Measurements from ENCODE around the gene TGFBR3L.

TGFBR3L gene

DNA sequence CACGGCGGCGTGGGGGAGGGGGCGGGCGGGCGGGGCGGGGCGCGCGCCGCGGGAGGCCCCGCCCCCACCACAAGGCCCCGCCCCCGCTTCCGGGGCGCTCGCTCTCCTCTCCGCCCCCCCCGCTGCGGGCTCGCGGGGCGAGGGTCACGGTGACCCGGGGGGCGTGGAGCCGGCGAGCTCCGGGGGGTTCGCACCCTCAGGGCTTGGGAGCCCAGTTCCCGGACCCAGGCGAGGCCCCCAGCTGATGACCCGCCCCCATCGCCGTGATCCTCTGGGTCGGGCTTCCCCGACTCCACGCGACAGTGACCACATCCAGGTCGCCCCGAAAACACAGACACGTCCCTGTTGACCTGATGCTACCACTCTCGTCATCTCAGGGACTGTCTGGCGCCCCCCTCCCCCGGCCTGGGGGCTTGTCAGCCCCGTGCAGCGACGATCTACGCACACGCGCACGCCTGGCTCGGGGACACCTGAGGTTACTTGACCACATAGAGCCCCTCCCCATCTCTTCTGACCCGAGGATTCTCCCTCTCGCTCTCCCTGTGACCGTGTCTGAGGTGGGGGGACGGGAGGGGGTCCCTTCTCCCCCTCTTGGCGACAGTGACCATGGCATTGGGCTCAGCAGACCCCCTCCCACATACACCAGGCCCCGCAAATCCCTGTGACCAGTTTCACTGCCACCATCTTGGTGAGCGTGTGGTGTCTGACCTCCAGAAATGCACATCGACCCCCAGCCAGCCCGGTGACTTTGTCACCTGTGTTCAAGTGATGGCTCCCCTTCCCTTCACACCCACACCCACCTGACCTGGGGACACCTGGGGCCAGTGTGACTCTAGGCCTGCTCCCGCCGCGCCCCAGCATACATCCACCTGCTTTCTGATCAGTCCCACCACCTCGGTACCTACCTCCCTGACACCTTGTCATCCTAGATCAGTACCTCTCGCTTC, 10.3 kb upstream of the TGFBR3L start:
- DNase-seq (ENCODE audit: low read depth) = peak; percentile 74

GRCh38 chr19:7905268-7905667, 9.4 kb upstream of the TGFBR3L start:
- DNase-seq (ENCODE audit: low read depth) = no peak

DNA sequence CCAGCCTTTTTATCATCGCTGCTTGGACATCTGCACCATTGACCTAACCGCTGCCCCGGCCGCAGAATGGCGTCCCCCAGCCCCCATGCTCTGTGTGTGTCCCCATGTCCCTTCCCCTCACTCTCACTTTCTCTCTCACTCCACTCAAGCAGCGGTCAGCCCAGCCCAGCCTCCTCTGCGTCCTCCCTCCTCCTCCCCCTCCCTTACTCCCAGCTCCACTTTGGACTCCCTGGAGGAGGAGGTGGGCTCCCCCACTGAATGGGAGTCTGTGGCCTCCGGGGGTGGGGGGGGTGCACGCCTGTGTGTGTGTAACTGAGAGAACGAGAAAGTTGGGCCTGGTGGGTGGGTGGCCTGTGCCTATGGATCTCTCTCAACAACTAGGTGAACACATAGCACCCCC, 8.8 kb upstream of the TGFBR3L start:
- DNase-seq (ENCODE audit: low read depth) = no peak

DNA sequence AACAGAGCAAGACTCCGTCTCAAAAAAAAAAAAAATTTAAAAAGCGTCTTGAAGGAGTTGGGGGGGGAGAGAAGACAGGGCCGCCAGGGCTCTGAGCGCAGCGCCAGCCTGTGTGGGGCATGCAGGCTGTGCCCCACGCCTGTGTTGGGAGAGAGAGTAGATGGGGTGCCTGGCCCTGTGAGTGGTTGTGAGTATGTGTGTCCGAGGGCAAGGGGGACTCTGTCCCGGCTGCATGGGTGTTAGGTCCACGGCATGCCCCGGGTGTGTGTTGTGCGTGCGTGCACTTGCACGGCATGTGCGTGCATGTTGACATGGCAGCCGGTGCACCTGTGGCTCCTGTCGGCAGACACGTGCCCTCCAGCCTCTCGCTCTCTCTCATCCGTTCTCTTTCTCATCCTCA, 7.5 kb upstream of the TGFBR3L start:
- DNase-seq (ENCODE audit: low read depth) = no peak

DNA sequence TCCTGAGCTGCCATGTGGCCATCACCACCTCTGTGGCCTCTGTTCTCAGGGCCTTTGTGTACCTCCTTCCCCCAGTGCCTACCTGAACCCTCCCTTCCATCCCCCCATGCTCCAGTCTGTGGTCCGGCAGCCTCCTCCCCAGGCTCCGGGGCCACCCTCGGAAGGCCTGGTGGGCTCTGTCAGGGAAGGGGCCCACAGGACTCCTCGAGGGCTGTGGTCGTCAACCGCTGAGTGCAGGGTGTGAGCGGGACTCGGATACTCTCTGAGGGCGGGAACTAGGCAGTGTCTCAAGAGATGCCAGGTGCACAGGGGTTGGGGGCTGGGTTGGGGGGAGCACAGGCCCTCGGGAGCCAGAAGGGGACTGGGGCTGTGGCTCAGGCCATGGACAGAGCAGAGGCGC, 7.1 kb upstream of the TGFBR3L start:
- no peak for DNase-seq (ENCODE audit: low read depth)

GRCh38 chr19:7908078-7908699, 6.4 kb upstream of the TGFBR3L start:
- DNase-seq (ENCODE audit: low read depth) = no peak

DNA sequence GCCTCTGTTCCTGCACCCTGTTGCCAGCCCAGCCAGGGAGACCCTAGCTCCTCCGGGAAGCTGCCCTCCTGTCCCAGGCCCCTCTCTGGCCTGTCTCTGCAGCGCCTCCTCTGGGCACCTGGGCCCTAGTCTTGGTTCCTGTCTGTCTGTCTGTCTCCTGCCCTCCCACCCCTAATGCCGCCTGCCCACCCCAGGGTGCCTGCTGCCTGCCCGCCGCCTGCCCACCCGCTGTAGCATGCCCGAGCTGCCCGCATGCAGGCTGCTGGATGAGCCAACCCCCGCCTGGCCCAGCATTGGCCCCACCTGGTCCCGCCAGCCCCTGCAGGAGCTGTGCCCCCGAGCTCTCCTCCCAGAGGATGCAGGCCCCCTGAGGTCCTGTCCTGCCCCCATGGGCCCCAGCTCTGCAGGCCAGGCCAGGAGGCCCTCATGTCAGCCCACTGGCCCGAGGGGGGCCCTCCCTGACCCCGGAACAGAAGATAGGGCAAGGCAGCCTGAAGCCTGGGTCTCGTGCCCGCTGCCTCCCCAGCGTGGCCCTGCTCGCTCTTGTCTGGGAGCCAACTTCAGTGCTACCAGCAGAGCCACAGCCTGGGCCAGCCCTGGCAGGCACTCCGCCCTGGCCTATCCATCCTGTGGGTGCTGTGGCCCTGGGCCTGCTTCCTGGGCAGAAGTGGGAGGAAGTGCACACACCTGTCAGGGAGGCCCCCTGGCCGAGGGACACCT, 5.7 kb upstream of the TGFBR3L start:
- DNase-seq (ENCODE audit: low read depth) = no peak

DNA sequence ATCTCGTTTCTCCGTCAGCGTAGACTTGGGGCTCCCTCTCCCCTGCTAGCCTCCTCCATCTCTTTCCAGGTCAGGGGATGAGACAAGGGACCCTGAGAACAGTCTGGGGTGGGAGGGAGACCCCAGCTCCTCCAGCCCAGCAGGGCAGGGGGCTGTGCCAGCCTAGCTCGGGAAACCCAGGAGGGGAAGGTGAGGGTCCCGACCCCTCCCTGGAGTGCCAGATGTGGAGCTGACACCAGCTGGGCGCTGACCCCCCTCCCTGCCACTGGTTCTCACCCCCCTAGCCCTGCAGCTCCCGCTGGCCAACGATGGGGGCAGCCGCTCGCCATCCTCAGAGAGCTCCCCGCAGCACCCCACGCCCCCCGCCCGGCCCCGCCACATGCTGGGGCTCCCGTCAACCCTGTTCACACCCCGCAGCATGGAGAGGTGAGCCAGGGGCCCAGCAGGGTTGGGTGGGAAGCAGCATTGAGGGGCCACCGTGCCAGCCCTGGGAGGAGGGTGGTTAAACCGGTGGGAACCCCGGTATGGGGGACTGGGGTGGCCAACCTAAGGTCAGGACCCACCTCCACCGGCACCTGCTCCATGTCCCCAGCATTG, 5.1 kb upstream of the TGFBR3L start:
- no peak for DNase-seq (ENCODE audit: low read depth)

- DNase-seq (ENCODE audit: low read depth) = no peak
Observed at GRCh38 chr19:7910321-7911161, 4.1 kb upstream of the TGFBR3L start.

DNA sequence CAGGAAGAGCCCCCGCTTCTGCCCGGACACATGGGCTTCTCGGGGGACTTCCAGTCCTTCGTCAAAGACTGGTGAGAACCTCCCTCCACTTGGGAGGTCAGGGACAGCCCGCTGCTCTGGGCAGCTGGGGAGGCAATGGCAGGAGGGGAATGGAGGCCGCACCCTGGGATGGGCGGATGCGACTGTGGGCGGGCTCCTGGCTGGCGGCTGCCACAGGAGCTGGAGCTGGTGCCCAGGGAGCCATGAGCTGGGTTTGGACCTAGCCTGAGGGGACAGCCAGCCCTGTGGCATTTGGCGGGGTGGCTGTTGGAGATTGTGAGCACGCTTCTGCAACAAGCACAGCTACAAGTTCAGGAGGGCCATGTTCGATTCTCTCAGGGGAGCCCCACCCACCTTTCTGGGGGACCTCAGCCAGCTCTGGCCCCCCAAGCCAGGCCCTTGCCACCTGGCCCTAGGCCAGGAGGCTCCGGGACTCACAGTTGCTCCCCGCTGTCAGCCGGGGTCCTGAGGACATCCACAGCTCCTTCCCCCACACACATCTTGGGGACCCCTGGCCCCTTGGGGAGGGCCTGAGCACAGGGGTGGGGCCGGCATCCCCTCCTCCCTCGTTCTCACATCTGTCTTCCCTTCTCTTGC, 3.0 kb upstream of the TGFBR3L start:
- DNase-seq (ENCODE audit: low read depth) = no peak

- no peak for DNase-seq (ENCODE audit: low read depth)
Observed at GRCh38 chr19:7912144-7912696, 2.4 kb upstream of the TGFBR3L start.

- DNase-seq (ENCODE audit: low read depth) = no peak
Observed at GRCh38 chr19:7912697-7913564, 1.7 kb upstream of the TGFBR3L start.

DNA sequence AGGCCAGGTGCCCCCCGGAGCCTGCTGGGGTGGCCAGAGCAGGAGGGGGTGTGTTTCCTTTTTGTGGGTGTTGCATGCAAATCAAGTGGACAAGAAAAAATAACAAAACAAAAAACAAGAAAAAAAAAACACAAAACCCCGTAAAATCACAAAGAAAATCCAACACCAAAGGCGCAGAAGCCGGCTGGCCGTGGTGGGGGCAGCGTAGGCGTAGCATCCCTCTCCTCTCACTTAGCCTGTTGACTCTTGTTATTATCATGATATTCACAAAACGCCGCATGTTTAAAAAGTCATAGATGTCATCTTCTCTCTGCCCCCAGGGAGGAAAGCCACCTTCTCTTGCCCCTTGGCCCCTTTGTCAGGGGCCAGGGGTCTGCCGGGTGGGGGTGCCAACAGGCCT, 978 bp upstream of the TGFBR3L start:
- no peak for DNase-seq (ENCODE audit: low read depth)

DNA sequence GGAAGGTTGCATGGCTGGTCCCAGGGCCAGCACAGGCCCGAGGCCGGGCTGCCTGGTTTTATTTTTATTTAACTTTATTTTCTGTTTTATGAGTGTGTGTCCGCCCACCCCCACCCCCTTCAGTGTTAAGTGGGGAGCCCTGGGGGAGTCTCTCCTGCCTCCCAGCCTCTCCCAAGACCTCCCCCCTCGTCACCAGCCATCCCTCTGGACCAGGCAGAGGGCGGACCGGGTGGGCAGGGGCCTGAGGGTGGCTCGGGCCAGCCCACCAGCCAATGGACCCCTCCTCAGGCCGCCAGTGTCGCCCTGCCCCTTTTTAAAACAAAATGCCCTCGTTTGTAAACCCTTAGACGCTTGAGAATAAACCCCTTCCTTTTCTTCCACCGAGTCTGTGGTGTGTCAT, 531 bp upstream of the TGFBR3L start:
- no peak for DNase-seq (ENCODE audit: low read depth)

DNA sequence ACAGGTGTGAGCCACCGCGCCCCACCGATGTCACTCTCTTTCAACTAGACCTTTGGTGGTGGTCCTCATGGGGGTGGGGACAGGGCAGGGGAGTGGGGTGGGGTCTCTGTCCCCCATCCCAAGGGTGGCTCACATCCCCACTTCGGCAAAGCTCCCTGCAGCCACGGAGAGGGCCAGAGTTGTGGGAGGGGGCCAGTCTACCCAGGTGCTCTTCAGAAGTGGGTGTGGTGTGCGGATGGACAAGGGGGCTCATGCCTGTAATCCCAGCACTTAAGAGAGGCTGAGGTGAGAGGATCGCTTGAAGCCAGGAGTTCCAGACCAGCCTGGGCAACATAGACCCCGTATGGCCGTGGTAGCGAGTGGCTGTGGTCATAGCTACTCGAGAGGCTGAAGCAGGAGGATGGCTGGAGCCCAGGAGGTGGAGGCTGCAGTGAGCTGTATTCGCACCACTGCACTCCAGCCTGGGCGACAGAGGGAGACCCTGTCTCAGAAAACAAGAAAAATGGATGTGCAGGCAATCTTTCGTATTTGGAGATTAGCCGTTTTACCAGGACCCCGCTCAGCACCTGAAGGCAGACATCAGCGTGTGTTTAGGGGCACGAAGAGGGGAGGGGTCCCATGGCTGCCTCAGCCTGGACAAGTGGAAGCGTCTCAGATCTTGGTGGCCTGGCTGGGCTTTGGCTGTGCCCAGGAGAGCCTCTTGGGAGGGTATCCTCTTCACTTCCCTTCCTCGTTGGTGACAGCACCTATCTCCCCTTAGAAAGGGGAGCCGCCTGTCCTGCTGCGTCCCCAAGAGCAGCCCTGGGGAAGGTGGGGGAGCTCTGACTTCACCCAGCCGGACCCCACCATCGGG, 846 bp downstream of the TGFBR3L start:
- no peak for DNase-seq (ENCODE audit: low read depth)

DNA sequence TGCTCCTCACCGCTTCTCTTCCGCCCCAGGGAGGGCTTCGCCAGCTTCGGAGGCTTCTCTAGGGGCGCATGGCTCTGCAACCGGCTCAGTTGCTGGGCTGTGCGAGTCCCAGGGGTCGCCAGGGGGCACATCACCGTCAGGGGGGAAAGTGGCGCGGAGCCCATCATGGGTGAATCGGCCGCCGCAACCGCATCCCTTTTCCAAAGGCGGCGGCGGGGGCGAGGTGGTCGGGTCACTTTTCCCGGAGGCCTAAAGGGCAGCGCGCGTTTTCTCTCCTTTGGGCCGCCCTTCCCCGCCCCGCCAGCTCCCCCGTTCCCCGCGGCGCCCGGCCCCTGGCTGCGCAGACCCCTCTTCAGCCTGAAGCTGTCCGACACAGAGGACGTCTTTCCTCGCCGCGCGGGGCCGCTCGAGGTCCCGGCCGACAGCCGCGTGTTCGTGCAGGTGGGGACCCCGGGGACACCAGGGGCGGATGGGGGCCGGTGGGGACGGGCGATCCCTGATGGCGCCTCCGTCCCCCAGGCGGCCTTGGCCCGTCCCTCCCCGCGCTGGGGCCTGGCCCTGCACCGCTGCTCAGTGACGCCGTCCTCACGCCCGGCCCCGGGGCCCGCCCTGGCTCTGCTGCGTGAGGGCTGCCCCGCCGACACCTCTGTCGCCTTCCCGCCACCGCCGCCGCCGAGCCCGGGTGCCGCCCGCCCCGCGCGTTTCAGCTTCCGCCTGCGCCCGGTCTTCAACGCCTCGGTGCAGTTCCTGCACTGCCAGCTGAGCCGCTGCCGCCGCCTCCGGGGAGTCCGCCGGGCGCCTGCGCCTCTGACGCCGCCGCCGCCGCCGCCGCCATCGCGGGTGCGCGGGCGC, 1.7 kb downstream of the TGFBR3L start:
- DNase-seq (ENCODE audit: low read depth) = peak; percentile 38

DNA sequence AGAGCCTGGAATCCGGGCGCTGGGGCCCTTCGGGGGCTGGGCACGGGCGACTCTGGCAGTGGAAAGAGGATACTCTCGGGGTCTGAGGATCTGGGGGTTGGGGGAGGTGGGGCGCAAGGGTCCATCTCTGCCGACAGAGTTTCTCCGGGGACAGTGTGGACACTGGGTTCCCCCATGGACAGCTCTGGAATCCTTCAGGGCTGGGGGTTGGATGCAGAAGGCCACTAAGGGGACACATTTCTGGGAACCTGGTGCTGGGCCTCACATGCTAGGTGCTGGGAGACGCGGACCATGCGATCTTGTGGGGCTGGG, 2.3 kb downstream of the TGFBR3L start:
- no peak for DNase-seq (ENCODE audit: low read depth)
